PC-9 (cell line): ENCODE results near the gene ATP8B3. TPM values are rescaled to one million over a fixed set of nuclear protein-coding genes. Genes with fewer than 3 reads are reported as not detected.

Experiments used
- BruUV-seq: library from RNA; stranded (reverse); fragments of 400-500 nt; replicated peaks from 2 replicates; lab custom pipeline; 2021; lab: Mats Ljungman, UMichigan
- CTCF ChIA-PET: fragments of 300-600 bp; sonication (Branson Sonifier 250); formaldehyde crosslinking; loops from one replicate; lab custom pipeline; 2022; ENCODE audit warnings: antibody characterized with exemption; lab: Charles Lee
- POLR2A ChIA-PET: fragments of 300-600 bp; sonication (Branson Sonifier 250); formaldehyde crosslinking; loops from one replicate; lab custom pipeline; 2022; ENCODE audit warnings: antibody characterized with exemption; ENCODE audit not compliant: unreplicated experiment; lab: Charles Lee
- DNase-seq, 2 experiments: peaks; one replicate each; pipeline versions ENCODE4 v3.0.0 to v3.0.0-alpha.2; 2015 to 2022; ENCODE audit warnings: mixed read lengths in 1 of 2
- H2AFZ ChIP-seq: fragments of 200-600 bp; sonication (generic); 2 replicates; pipeline ENCODE4 v1.8.1; 2017; ENCODE audit warnings: antibody characterized with exemption
- H3F3A ChIP-seq: fragments of 200-600 bp; sonication (generic); 2 replicates; pipeline ENCODE4 v1.8.1; 2017; ENCODE audit warnings: antibody characterized with exemption, mild to moderate bottlenecking, low read depth; ENCODE audit not compliant: insufficient read depth
- H3K27ac ChIP-seq: fragments of 200-600 bp; sonication (generic); 2 replicates; pipeline ENCODE4 v1.6.1; 2016; ENCODE audit warnings: mixed run types
- H3K27me3 ChIP-seq: fragments of 200-600 bp; sonication (generic); 2 replicates; pipeline ENCODE4 v1.6.1; 2016; ENCODE audit warnings: low read depth, mixed run types; ENCODE audit not compliant: insufficient read depth
- H3K36me3 ChIP-seq: fragments of 200-600 bp; sonication (generic); 2 replicates; pipeline ENCODE4 v1.6.1; 2016; ENCODE audit warnings: low read depth, mixed run types
- H3K4me1 ChIP-seq: fragments of 200-600 bp; sonication (generic); replicated peaks from 2 replicates; pipeline ENCODE4 v1.6.1; 2016; ENCODE audit warnings: mixed run types; ENCODE audit not compliant: insufficient read depth
- H3K4me2 ChIP-seq: fragments of 200-600 bp; sonication (generic); 2 replicates; pipeline ENCODE4 v1.6.1; 2017; ENCODE audit warnings: mixed run types
- H3K4me3 ChIP-seq: fragments of 200-600 bp; sonication (generic); 2 replicates; pipeline ENCODE4 v1.6.1; 2016; ENCODE audit warnings: mixed run types
- H3K79me2 ChIP-seq: fragments of 200-600 bp; sonication (generic); 2 replicates; pipeline ENCODE4 v1.6.1; 2017; ENCODE audit warnings: low read depth, mixed run types
- H3K9me2 ChIP-seq: fragments of 200-600 bp; sonication (generic); 2 replicates; pipeline ENCODE4 v1.8.1; 2017; ENCODE audit warnings: mild to moderate bottlenecking; ENCODE audit not compliant: insufficient read depth
- H3K9me3 ChIP-seq: fragments of 200-600 bp; sonication (generic); 2 replicates; pipeline ENCODE4 v1.8.1; 2016; ENCODE audit warnings: low read depth; ENCODE audit not compliant: insufficient read depth
- H4K20me1 ChIP-seq: fragments of 200-600 bp; sonication (generic); 2 replicates; pipeline ENCODE4 v1.8.1; 2017; ENCODE audit not compliant: insufficient read depth
- EZH2 ChIP-seq: fragments of 200-600 bp; sonication (generic); IDR thresholded peaks from 2 replicates; pipeline ENCODE4 v1.8.0; 2017; ENCODE audit warnings: antibody characterized with exemption, low read depth
- intact Hi-C: fragments of 100-400 bp; cut with micrococcal nuclease; formaldehyde crosslinking; loops from one replicate; pipeline ENCODE4 v1.10.0; 2022; ENCODE audit not compliant: unreplicated experiment
- total RNA-seq: library from RNA; stranded (reverse); gene quantifications from 2 replicates; pipeline ENCODE4 v1.2.3, GENCODE V29; 2021
- TF ChIP-seq, protein P1 (sequence below): fragments of 200-600 bp; sonication (generic); conservative IDR thresholded peaks from 2 replicates; pipeline ENCODE4 v1.6.1; 2017; ENCODE audit warnings: mixed run types, antibody characterized with exemption, mild to moderate bottlenecking, moderate library complexity

ATP8B3 gene
- total RNA-seq, 1 experiment from 2014 or later = 8.3 TPM

DNA sequence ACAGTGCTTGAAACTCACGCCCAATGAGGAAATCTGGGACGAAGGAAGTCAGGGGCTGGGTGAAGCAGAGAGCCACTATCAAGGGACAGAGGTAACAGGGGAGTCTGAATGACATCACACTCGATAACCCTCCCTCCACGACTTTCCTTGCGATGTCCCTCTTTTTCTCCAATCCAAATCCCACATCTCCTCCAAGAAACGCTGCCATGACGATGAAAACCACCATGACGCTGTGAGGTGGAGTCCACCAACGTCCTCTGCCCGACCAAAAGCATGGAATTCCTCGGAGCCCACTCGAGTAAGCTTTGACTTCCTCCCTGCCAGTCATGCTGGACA lies 35.2 kb upstream of the ATP8B3 start:
- Histone ChIP-seq H3K9me2 (no peaks in the 10 kb centered on the region), H3K79me2 (peaks cover 48% of the 10 kb centered on the region), H3K9me3 (no peaks in the 10 kb centered on the region), H3K4me2 (peak overlapping the region; percentile 96), H3K27me3 (no peaks in the 10 kb centered on the region), H4K20me1 (peaks cover 45% of the 10 kb centered on the region), H3F3A (peaks cover 14% of the 10 kb centered on the region; the same call in 1 of the 2 replicates), H2AFZ (no peak overlapping the region), H3K4me3 (peak overlapping the region; percentile 73), H3K27ac (peak overlapping the region; percentile 90; the same call in 1 of the 2 replicates), H3K4me1 (0 out of 2 replicates have a peak, but pooled peaks cover 11% of the 10 kb centered on the region), H3K36me3 (no peaks in the 10 kb centered on the region)
- POLR2A ChIA-PET = no interaction called here
- intact Hi-C loops = no loop called here
- BruUV-seq = no TSS peak
- TF ChIP-seq, protein P1, sequence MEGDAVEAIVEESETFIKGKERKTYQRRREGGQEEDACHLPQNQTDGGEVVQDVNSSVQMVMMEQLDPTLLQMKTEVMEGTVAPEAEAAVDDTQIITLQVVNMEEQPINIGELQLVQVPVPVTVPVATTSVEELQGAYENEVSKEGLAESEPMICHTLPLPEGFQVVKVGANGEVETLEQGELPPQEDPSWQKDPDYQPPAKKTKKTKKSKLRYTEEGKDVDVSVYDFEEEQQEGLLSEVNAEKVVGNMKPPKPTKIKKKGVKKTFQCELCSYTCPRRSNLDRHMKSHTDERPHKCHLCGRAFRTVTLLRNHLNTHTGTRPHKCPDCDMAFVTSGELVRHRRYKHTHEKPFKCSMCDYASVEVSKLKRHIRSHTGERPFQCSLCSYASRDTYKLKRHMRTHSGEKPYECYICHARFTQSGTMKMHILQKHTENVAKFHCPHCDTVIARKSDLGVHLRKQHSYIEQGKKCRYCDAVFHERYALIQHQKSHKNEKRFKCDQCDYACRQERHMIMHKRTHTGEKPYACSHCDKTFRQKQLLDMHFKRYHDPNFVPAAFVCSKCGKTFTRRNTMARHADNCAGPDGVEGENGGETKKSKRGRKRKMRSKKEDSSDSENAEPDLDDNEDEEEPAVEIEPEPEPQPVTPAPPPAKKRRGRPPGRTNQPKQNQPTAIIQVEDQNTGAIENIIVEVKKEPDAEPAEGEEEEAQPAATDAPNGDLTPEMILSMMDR = no peak
- no peak for TF ChIP-seq EZH2
- DNase-seq = no peak
- CTCF ChIA-PET = interaction anchor here (0.5 kb wide), 1 partner anchor 22 kb away, joined by 16 read pairs; no protein-coding TSS in a partner anchor

DNA sequence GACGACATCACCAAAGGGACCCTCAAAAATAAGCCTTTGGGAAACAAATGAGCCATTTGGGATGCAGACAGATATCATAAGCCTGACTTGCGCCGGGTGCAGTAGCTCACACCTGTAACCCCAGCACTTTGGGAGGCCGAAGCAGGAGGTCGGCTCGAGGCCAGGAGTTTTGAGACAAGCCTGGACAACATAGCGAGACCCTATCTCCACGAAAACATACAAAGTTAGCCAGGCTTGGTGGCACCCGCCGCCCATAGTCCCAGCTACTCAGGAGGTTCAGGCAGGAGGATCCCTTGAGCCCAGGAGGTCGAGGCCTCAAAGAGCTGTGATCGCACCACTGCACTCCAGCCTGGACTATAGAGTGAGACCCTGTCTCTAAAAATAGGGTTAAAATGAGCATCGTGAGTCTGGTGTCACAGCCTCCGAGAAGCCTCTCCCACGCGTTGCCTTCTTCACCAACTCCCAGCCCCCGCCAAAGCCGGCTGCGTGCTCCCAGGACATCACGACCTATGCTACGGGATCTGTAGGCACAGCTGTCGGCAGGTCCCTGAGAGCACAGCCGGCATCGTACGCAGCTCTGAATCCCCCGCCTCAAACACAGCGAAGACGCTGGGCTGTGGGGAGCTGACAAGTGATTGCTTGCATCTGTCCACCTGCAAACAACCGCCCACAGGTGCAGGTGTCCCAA lies 34.6 kb upstream of the ATP8B3 start:
- H3K79me2 ChIP-seq = peaks cover 51% of the 10 kb centered on the region
- H2AFZ ChIP-seq = no peak overlapping the region
- intact Hi-C loops = no loop called here
- CTCF ChIA-PET = interaction anchor here (0.5 kb wide), 1 partner anchor 21 kb away, joined by 16 read pairs; no protein-coding TSS in a partner anchor
- TF ChIP-seq, protein P1 = no peak
- no peak for TF ChIP-seq EZH2
- H3F3A ChIP-seq = peaks cover 14% of the 10 kb centered on the region; the same call in 1 of the 2 replicates
- H3K27me3 ChIP-seq = no peaks in the 10 kb centered on the region
- no peaks in the 10 kb centered on the region for H3K9me2 ChIP-seq
- H3K4me1 ChIP-seq = 0 out of 2 replicates have a peak, but pooled peaks cover 11% of the 10 kb centered on the region
- H3K27ac ChIP-seq = no peak overlapping the region
- BruUV-seq = TSS peak; percentile 43
- POLR2A ChIA-PET = no interaction called here
- H3K4me2 ChIP-seq = peak overlapping the region; percentile 96
- peaks cover 51% of the 10 kb centered on the region for H4K20me1 ChIP-seq
- DNase-seq = no peak
- H3K9me3 ChIP-seq = no peaks in the 10 kb centered on the region
- H3K4me3 ChIP-seq = peak overlapping the region; percentile 73
- H3K36me3 ChIP-seq = no peaks in the 10 kb centered on the region

DNA sequence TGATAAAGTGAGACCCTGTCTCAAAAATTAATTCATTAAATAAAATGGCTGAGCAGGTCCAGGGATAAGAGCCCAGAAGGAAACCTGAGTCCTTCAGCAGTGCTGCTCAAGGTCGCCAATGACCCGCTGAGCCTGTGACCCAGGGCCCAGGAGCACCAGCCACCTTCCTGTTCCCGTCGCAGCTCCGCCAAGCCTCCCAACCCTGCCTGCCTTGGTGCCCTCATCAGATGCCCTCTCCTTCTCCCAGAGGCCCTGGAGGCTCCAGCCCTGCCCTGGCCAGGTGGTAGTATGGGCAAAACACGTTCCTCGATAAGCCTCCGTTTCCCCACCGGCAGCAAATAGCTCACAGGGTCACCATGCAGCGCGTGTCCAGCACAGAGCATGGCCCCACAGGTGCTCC lies 33.6 kb upstream of the ATP8B3 start:
- CTCF ChIA-PET = no interaction called here
- H3K4me2 ChIP-seq = peak overlapping the region; percentile 13; the same call in 1 of the 2 replicates
- no peaks in the 10 kb centered on the region for H3K9me3 ChIP-seq
- TF ChIP-seq, protein P1 = no peak
- TF ChIP-seq EZH2 = no peak
- H3F3A ChIP-seq = peaks cover 14% of the 10 kb centered on the region; the same call in 1 of the 2 replicates
- H3K4me3 ChIP-seq = no peak overlapping the region
- no peaks in the 10 kb centered on the region for H3K27me3 ChIP-seq
- POLR2A ChIA-PET = no interaction called here
- H3K4me1 ChIP-seq = 0 out of 2 replicates have a peak, but pooled peaks cover 11% of the 10 kb centered on the region
- no peaks in the 10 kb centered on the region for H3K9me2 ChIP-seq
- no peak for DNase-seq
- intact Hi-C loops = no loop called here
- H3K27ac ChIP-seq = no peak overlapping the region
- no peaks in the 10 kb centered on the region for H3K36me3 ChIP-seq
- peaks cover 51% of the 10 kb centered on the region for H3K79me2 ChIP-seq
- no TSS peak for BruUV-seq
- peaks cover 57% of the 10 kb centered on the region for H4K20me1 ChIP-seq
- no peak overlapping the region for H2AFZ ChIP-seq
